Measurements from ENCODE around the gene ARHGAP30. TPM values are rescaled to one million over a fixed set of nuclear protein-coding genes. Genes with fewer than 3 reads are reported as not detected.

Gene ARHGAP30
- polyA plus RNA-seq, 1 of the 3 experiments (the other 2 are of a cell fraction): not detected

GRCh38 chr1:161115132-161115711 lies 45.5 kb upstream of the ARHGAP30 start (continued):
- 0 out of 2 replicates have a peak, but pooled peaks have one; percentile 2 for TF ChIP-seq PBX3 (IDR thresholded peaks at IDR 0.05)
- TF ChIP-seq NFIC (IDR thresholded peaks at IDR 0.05; ENCODE audit: borderline replicate concordance): peak; percentile 59; the same call in 1 of the 2 replicates
- no peak for TF ChIP-seq RXRA (IDR thresholded peaks at IDR 0.05; ENCODE audit: borderline replicate concordance, low read depth)
- no peak for TF ChIP-seq CHD2 (IDR thresholded peaks at IDR 0.05; ENCODE audit: low read length, partially characterized antibody)
- TF ChIP-seq TAF1 (IDR thresholded peaks at IDR 0.05; ENCODE audit: borderline replicate concordance, low read depth, low read length): no peak
- TF ChIP-seq ELF1 (IDR thresholded peaks at IDR 0.05): no peak
- no peak for TF ChIP-seq CTCF (IDR thresholded peaks at IDR 0.05)
- TF ChIP-seq MEF2A (IDR thresholded peaks at IDR 0.05; ENCODE audit: borderline replicate concordance, low read depth): no peak

- peaks cover 50% of the 10 kb centered on the region for H4K20me1 ChIP-seq (ENCODE audit: insufficient read depth)
- no peak for DNase-seq
- peaks cover 100% of the 10 kb centered on the region for H3K79me2 ChIP-seq (ENCODE audit: insufficient read depth)
- TF ChIP-seq JUND (IDR thresholded peaks at IDR 0.05) (no peak), SMC3 (IDR thresholded peaks at IDR 0.05; ENCODE audit: low read depth, low read length) (no peak), POLR2AphosphoS5 (IDR thresholded peaks at IDR 0.05; ENCODE audit: low read depth, low read length) (no peak), NRF1 (IDR thresholded peaks at IDR 0.05; ENCODE audit: low read depth, low read length) (no peak), ELF1 (IDR thresholded peaks at IDR 0.05) (no peak), TCF12 (IDR thresholded peaks at IDR 0.05) (no peak), CHD2 (IDR thresholded peaks at IDR 0.05; ENCODE audit: low read length, partially characterized antibody) (no peak), FOXM1 (IDR thresholded peaks at IDR 0.05; ENCODE audit: low read depth) (no peak), USF1 (IDR thresholded peaks at IDR 0.05; ENCODE audit: borderline replicate concordance, low read depth) (no peak), ZBTB33 (IDR thresholded peaks at IDR 0.05; ENCODE audit: borderline replicate concordance, low read depth) (no peak)
- H3K9me2 ChIP-seq: no peaks in the 10 kb centered on the region
- H2AFZ ChIP-seq (ENCODE audit: low read depth): no peak overlapping the region
- ChIA-PET POLR2A (no interaction called here), CTCF (interaction anchor here (2.2 kb wide), 1 partner anchor 17 kb away, joined by 6 read pairs; no protein-coding TSS in a partner anchor)
- H3K9me3 ChIP-seq: no peaks in the 10 kb centered on the region
- 83% methylated on average over 2 of the region's 2 CpGs for WGBS (ENCODE audit: low lambda C conversion rate)
- H3K4me3 ChIP-seq (ENCODE audit: low read depth in 2 of 2, low read length in 1 of 2): no peak overlapping the region
- peaks cover 13 to 20% of the 10 kb centered on the region in 2 experiments; a peak in 3 of 4 replicates for H3K4me1 ChIP-seq (ENCODE audit: control insufficient read depth in 1 of 2, insufficient read depth in 2 of 2, low read depth in 1 of 2, low read length in 1 of 2)
- H3K27ac ChIP-seq (ENCODE audit: low read depth in 2 of 2, low read length in 1 of 2): peak overlapping the region in 1 of 2 experiments; percentile 39; a peak in 1 of 4 replicates
- no peaks in the 10 kb centered on the region for H3K27me3 ChIP-seq (ENCODE audit: insufficient read depth)
- no peak overlapping the region for H3K9ac ChIP-seq
- H3F3A ChIP-seq (replicated peaks; ENCODE audit: insufficient read depth): peaks cover 12% of the 10 kb centered on the region
- H3K4me2 ChIP-seq: no peak overlapping the region
- H3K36me3 ChIP-seq (replicated peaks in 1 of 2; ENCODE audit: control insufficient read depth in 1 of 2, insufficient read depth in 2 of 2, low read length in 1 of 2): peaks cover 7 to 24% of the 10 kb centered on the region in 2 experiments
Measured at GRCh38 chr1:161114556-161114955, 44.9 kb upstream of the ARHGAP30 start.

All from SK-N-SH (cell line).